ENCODE data around the gene REST. TPM values are rescaled to one million over a fixed set of nuclear protein-coding genes. Genes with fewer than 3 reads are reported as not detected.

Gene REST
- total and polyA plus RNA-seq, 2 of the 8 experiments (the other 6 are each of a cell fraction or from before 2014, with no cell fraction given) = 10.2 to 66.3 TPM

DNA sequence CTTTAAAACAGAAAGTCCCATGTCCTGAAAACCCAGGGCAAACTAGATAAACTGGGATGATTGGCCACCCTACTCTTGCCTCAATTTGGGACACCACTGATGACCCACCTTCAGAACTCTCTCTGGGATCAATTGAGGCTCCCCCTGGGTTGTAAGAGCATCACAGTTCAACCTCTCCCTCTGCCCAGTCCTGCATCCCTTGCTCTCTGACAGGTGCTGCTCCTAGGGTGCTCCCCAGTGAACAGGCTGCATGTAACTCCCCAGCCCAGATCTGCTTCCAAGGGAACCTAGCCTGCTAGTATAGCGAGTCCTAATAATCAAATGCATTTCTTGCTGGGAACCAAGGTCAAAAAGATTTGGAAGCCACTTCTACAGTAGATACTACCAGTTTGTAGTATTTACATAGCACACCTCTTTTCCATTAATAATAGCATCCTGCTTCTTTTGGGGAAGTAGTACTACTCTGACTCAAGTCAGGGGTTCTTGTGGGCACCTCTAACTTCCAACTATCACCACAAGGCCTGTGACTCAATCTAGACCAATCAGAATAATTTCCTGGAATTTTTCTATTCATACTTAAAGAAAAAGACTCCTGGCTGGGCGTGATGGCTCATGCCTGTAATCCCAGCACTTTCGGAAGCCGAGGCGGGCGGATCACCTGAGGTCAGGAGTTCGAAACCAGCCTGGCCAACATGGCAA is 44.1 kb upstream of the REST start:
- no peaks in the 10 kb centered on the region for H3K23me2 ChIP-seq (ENCODE audit: low read depth, low read length)
- FAIRE-seq (no peak), DNase-seq (ENCODE audit: low read depth in 1 of 2, low spot score in 2 of 2) (no peak)
- CTCF ChIA-PET (ENCODE audit: partially characterized antibody) = interaction anchor here (1.2 kb wide), 1 partner anchor 96 kb away, joined by 3 read pairs; no protein-coding TSS in a partner anchor
- H3K18ac ChIP-seq (ENCODE audit: extremely low read depth, low read length) = no peak overlapping the region
- no peaks in the 10 kb centered on the region for H3K9me3 ChIP-seq (ENCODE audit: insufficient read depth in 2 of 2, low read depth in 1 of 2, low read length in 1 of 2)
- no peak overlapping the region for H2BK15ac ChIP-seq (ENCODE audit: low read length)
- H2AK5ac ChIP-seq (ENCODE audit: low read depth, low read length) = no peak overlapping the region
- no peak overlapping the region for H2BK120ac ChIP-seq (replicated peaks; ENCODE audit: low read depth, low read length)
- H4K20me1 ChIP-seq (replicated peaks in 1 of 2; ENCODE audit: control insufficient read depth in 1 of 2, insufficient read depth in 2 of 2, low read length in 2 of 2) = no peaks in the 10 kb centered on the region
- H3K23ac ChIP-seq (ENCODE audit: insufficient read length) = no peak overlapping the region
- no peak overlapping the region for H2BK20ac ChIP-seq (ENCODE audit: low read length)
- no peak overlapping the region for H3K56ac ChIP-seq (replicated peaks; ENCODE audit: insufficient read length, low read depth, low read length)
- H3K4me3 ChIP-seq (ENCODE audit: extremely low read depth in 1 of 4, insufficient read depth in 2 of 4, low read depth in 3 of 4, low read length in 4 of 4) = no peak overlapping the region
- H2BK12ac ChIP-seq (ENCODE audit: low read depth, low read length) = no peak overlapping the region
- H4K91ac ChIP-seq (replicated peaks; ENCODE audit: insufficient read length, low read length) = no peak overlapping the region
- H3K79me1 ChIP-seq (ENCODE audit: low read depth, low read length) = no peaks in the 10 kb centered on the region
- H2AFZ ChIP-seq (ENCODE audit: low read length) = no peak overlapping the region
- no peak overlapping the region for H4K8ac ChIP-seq (ENCODE audit: extremely low read depth, insufficient read depth, low read length)
- no peaks in the 10 kb centered on the region for H3K79me2 ChIP-seq (ENCODE audit: control insufficient read depth in 1 of 2, insufficient read depth in 2 of 2, low read length in 2 of 2)
- no peak overlapping the region for H2BK5ac ChIP-seq (ENCODE audit: low read depth, low read length)
- POLR2A ChIA-PET (ENCODE audit: partially characterized antibody) = no interaction called here
- WGBS, 2 experiments (ENCODE audit: extremely low coverage in 1 of 2, insufficient coverage in 1 of 2, insufficient read length in 1 of 2, insufficient replicate concordance in 2 of 2, low coverage in 1 of 2, low lambda C conversion rate in 2 of 2, missing lambda C conversion rate in 1 of 2) = 99% methylated on average over 7 of the region's 7 CpGs; no CpG with 5 or more reads in 1 of the 2 experiments
- H3K4me2 ChIP-seq (ENCODE audit: insufficient read depth in 1 of 2, low read depth in 2 of 2, low read length in 2 of 2) = no peak overlapping the region
- no peak overlapping the region for H3K4ac ChIP-seq (replicated peaks; ENCODE audit: insufficient read length, low read depth, low read length)
- no peak overlapping the region for H4K5ac ChIP-seq (ENCODE audit: insufficient read length, low read depth, low read length)
- no peaks in the 10 kb centered on the region for H3K4me1 ChIP-seq (replicated peaks in 1 of 4; ENCODE audit: control insufficient read depth in 3 of 4, insufficient read depth in 4 of 4, low read length in 3 of 4)
- no peak overlapping the region for H3K9ac ChIP-seq (replicated peaks in 1 of 4; ENCODE audit: extremely low read depth in 1 of 4, low read depth in 3 of 4, low read length in 3 of 4)
- H3K27ac ChIP-seq (ENCODE audit: low read depth, low read length) = no peak overlapping the region
- TF ChIP-seq SIRT6 (IDR thresholded peaks at IDR 0.05; ENCODE audit: low read length) (no peak), CBX5 (IDR thresholded peaks at IDR 0.05; ENCODE audit: low read depth, low read length) (no peak), NANOG (IDR thresholded peaks at IDR 0.05; ENCODE audit: insufficient read depth, low read depth, low read length, poor library complexity, severe bottlenecking) (no peak), RFX5 (IDR thresholded peaks at IDR 0.05; ENCODE audit: borderline replicate concordance, low read depth, low read length) (no peak), BRCA1 (IDR thresholded peaks at IDR 0.05; ENCODE audit: low read depth, low read length) (no peak), NRF1 (IDR thresholded peaks at IDR 0.05; ENCODE audit: low read depth, low read length) (no peak), TBP (IDR thresholded peaks at IDR 0.05; ENCODE audit: low read depth, low read length) (no peak), CREB1 (IDR thresholded peaks at IDR 0.05) (no peak), TAF1 (IDR thresholded peaks at IDR 0.05; ENCODE audit: low read depth, low read length) (no peak), RAD21 (IDR thresholded peaks at IDR 0.05 in 1 of 2, conservative IDR thresholded peaks at IDR 0.05 in 1 of 2; ENCODE audit: low read depth in 2 of 2, low read length in 2 of 2) (no peak)
- TF ChIP-seq, protein P1, sequence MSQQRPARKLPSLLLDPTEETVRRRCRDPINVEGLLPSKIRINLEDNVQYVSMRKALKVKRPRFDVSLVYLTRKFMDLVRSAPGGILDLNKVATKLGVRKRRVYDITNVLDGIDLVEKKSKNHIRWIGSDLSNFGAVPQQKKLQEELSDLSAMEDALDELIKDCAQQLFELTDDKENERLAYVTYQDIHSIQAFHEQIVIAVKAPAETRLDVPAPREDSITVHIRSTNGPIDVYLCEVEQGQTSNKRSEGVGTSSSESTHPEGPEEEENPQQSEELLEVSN (IDR thresholded peaks at IDR 0.05) = no peak
- H3K36me3 ChIP-seq (ENCODE audit: control insufficient read depth in 2 of 4, insufficient read depth in 4 of 4, low read length in 3 of 4) = no peaks in the 10 kb centered on the region
- H3K27me3 ChIP-seq (replicated peaks in 1 of 4; ENCODE audit: control insufficient read depth in 3 of 4, extremely low read depth in 1 of 4, insufficient read depth in 3 of 4, low read length in 3 of 4) = no peaks in the 10 kb centered on the region
- no peak overlapping the region for H3K14ac ChIP-seq (ENCODE audit: insufficient read length)

Measured in H1 (cell line).